ENCODE data around the gene NDUFS2.
"Not testable (repeated sequence)": the region's sequence is repeated elsewhere in the genome, so short reads cannot be mapped to it uniquely, and the experiment has no call there.

NDUFS2 gene

DNA sequence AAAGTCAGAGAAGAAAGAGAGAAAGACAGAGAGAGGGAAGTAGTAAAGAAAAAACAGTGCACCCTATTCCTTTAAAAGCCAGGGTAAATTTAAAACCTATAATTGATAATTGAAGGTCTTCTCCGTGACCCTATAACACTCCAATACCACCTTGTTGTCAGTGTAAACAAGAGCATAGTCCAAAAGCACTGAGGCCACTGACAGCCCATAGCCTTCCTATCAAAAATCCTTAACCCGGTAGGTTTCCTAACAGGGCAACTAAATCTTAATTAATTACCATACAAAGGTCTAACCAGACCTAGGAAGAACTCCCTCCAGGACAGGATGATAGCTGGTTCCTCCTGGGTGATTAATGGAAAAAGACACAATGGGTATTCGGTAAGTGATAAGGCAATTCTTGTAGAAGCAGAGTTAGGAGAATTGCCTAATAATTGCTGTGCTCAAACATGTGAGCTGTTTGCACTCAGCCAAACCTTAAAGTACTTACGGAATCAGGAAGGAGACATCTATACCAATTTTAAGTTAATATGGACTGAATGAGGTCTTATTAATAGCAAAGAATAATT, 53.9 kb downstream of the NDUFS2 start:
- DNase-seq, result not testable (repeated sequence)

DNA sequence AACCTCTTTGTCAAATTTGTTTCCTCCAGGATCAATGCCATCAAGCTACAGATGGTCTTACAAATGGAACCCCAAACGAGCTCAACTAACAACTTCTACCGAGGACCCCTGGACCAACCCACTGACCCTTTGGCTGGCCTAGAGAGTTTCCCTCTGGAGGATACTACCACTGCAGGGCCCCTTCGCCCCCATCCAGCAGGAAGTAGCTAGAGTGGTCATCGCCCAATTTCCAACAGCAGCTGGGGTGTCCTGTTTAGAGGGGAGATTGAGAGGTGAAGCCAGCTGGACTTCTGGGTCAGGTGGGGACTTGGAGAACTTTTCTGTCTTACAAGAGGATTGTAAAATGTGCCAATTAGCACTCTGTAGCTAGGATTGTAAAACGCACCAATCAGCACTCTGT, 54.9 kb downstream of the NDUFS2 start:
- DNase-seq, result not testable (repeated sequence)

DNA sequence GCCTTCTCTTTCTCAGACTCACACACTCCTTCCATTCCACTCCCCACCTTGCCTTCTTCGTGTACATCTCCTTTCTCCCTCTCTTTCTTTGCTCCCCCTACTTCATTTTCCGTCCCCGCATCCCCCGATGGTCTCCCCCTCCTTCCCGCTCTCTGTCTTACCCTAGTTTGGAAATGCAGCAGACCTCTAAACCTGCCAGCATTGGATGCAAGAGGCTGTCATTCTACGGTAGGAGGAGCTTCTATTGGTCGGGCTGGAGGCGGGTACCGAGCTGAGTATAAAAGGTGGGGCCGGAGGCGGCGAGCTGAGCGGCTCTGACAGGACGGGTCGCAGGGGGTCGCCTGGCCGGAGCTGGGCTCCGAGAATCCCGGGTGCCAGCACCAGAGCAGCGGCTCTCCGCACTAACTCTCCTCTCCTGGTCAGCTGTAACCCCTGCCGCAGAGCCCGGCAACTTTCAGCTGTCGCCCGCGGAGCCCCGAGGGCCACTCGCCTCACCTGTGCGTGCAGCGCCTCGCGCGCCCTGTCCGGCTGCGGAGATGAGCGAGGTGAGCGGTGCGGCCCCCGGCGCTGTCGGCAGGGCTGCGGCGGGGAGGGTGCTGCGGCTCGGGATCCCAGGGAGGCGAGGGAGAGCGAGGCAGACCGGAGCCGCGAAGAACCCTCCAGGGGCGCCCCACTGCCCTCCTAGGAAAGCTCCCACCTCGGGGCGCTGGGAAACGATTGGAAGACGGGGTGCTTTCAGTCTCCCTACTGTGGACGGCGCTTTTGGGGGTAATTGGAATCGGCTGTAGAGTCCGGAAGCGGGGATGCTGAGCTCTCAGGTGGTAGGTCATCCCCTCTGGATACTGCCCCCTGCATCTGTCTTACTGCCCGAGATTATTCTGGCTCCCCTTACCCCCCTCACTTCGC, 56.5 kb downstream of the NDUFS2 start, which contains the start of gene PCP4L1:
TSS of gene PCP4L1 (plus strand) at position 307 of the 906 bp plus-strand sequence. CDS start at position 537, 230 bp downstream.
- peak; percentile 27 for DNase-seq

DNA sequence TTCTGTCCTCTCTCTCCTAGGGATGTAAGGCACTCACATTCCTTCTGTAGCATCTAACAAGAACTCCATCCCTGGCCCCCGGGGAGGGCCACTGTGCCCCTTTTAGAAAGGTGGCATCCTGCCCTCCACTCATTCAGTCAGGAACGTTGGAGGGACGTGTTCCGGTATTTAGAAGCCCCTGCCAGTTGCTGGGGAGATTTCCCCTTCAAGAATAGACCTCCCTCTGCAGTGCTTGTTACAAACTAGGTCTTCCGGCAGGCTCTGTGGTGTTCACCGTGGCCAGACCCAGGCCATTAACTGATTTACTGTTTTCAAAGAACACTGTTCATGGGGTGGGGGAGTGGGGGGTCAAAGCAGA, 57.2 kb downstream of the NDUFS2 start:
- DNase-seq, result no peak

DNA sequence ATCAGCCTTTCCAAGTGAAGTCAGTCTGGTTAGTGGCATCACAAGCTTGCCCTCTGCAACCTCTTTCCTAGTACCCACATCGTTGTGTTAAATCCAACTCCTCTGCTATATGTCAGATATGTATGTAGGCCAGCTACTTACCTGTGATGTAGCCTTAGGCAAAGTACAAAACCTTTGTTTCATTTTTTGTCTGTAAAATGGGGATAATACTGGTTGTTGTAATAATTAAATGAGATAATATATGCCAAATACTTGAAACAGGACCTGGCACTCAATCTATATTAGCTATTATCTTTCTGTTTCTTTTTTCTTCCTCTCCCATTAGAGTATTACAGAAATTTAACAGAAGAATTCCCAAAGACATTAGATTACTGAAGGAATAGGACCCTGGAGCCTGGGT, 57.6 kb downstream of the NDUFS2 start:
- no peak for DNase-seq

DNA sequence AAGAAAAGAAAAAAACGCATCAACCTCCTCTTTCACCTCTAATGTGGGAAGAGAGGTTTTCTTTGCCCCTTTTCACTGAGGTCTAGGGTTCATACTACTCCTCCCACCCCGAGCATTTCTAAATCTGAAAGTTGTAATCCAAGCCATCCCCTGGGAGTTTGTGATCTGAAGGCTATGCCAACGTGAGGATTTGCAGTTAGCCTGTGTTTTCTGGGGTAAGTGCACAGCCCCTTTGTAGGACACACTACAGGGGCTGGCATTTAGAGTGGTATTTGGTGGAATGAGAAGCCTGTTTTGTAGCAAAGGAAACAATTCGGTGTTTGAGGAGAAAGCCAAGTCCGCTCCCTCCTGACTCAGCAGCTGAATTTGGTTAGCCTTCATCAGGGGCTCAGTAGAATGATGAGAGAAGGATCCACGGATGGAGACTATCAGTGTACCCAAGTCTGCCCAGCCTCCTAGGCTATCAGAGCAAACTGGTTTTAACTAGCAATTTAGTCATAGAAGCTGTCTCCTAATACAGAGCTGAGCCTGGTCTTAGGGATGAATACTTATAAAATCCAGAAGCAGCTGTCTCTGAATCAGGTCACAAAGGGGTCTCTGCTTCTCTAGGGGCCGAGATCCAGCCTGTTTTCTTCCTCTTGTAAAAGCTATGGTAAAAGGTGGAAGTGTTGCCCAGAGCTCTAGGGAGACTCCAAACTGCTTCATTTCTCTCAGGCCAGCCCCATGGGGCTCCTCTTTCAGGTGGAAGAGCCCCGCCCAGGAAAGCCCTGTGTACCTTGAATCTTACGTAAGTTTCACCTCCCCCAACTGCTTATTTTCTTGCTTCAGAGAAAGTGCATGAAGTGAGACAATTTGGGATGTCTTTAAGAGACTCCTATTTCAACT, 58.5 kb downstream of the NDUFS2 start:
- DNase-seq, result no peak

DNA sequence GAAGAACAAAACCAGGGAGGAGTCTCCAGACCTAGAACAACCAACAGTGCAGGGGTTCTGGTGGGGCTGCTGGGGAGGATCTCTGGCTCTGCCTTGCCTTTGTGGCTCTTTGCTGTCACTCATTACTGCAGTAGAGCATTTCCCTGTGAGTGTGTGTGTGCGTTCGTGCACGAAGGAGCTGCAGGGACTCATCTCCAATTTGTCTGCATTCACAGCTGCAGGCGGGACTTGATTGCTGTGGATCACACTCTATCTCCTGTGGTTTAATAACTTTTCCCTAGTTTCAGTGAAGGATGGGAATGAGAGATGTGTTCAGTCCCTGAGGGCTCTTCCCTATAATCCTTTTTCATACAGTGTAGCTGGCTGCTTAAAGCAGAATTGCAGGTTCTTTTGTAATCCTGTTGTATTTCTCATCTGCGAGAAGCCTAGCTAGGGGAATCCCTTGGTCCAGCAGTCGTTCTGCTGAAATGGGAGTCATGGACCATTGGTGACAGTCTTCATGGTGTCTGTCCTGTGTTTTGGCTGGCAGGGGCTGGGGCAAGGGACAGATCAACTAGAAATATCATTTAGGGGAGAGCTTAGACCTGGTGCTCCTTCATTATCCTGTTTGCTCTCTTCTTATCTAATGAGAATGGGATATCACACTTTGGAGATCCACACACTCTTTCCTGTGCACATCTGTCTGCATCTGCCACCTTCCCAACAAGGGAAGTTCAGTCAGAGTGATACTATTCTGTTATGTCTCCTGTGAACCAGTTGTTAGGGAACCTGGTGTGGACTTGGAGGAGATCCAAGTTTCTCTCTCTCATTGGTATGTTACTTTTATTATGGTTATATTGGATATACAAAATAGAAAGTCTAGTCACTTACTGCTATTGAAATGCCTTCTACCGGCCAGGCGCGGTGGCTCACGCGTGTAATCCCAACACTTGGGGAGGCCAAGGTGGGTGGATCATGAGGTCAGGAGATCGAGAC, 59.4 kb downstream of the NDUFS2 start:
- no peak for DNase-seq
